ENCODE data around the gene EPB42.

Gene EPB42

DNA sequence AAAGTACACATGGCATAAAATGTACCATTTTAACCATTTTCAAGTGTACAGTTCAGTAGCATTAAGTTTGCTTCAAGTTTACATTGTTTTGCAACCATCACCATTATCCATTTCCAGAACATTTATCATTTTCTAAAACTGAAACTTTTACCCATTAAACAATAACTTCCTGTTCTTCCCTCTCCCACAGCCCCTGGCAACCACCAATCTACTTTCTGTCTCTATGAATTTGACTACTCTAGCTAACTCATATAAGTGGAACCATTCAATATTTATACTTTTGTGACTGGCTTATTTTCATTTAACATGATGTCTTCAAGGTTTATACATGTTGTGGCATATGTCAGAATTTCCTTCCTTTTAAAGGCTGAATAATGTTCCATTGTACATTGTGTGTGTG, 67.5 kb downstream of the EPB42 start:
- DNase-seq (ENCODE audit: extremely low spot score) = no peak
- no peak for TF ChIP-seq SUZ12 (IDR thresholded peaks at IDR 0.05)
- no peak for TF ChIP-seq HDGF (IDR thresholded peaks at IDR 0.05; ENCODE audit: borderline replicate concordance)
- no peak for TF ChIP-seq FOXA1 (IDR thresholded peaks at IDR 0.05)
- no peak for TF ChIP-seq ELF4 (IDR thresholded peaks at IDR 0.05)
- no peak for TF ChIP-seq ARNT (IDR thresholded peaks at IDR 0.05)
- TF ChIP-seq LEF1 (IDR thresholded peaks at IDR 0.05; ENCODE audit: borderline replicate concordance) = no peak
- TF ChIP-seq CTBP1 (IDR thresholded peaks at IDR 0.05; ENCODE audit: borderline replicate concordance) = no peak
- TF ChIP-seq SP1 (IDR thresholded peaks at IDR 0.05) = no peak
- no peak for TF ChIP-seq FOXM1 (IDR thresholded peaks at IDR 0.05; ENCODE audit: borderline replicate concordance)
- no peak for TF ChIP-seq FOXK2 (IDR thresholded peaks at IDR 0.05)
- TF ChIP-seq ZNF384 (IDR thresholded peaks at IDR 0.05) = no peak
- no peak for TF ChIP-seq BHLHE40 (IDR thresholded peaks at IDR 0.05; ENCODE audit: borderline replicate concordance)
- no peak for TF ChIP-seq NFRKB (IDR thresholded peaks at IDR 0.05)
- TF ChIP-seq, protein P1, sequence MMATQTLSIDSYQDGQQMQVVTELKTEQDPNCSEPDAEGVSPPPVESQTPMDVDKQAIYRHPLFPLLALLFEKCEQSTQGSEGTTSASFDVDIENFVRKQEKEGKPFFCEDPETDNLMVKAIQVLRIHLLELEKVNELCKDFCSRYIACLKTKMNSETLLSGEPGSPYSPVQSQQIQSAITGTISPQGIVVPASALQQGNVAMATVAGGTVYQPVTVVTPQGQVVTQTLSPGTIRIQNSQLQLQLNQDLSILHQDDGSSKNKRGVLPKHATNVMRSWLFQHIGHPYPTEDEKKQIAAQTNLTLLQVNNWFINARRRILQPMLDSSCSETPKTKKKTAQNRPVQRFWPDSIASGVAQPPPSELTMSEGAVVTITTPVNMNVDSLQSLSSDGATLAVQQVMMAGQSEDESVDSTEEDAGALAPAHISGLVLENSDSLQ (IDR thresholded peaks at IDR 0.05) = no peak
- TF ChIP-seq L3MBTL2 (conservative IDR thresholded peaks at IDR 0.05) = no peak
- CTCF ChIA-PET = no interaction called here
- POLR2A ChIA-PET = no interaction called here

DNA sequence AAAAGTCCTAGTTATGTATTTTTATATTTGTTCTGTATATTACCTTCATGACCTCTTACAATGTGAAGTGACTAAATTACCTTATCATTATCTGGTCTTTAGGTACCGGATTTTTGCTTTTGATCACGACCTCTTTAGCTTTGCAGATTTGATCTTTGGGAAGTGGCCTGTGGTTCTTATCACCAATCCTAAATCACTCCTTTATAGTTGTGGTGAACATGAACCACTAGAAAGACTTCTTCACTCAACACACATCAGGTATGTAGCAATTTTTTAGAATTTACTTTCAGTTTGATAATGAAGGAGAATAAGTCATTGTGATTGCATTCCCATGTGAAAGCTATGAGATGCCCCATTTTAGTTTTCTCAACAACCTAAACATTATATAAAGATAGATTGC, 69.1 kb downstream of the EPB42 start:
- ChIA-PET CTCF (no interaction called here), POLR2A (no interaction called here)
- TF ChIP-seq SUZ12 (IDR thresholded peaks at IDR 0.05) = no peak
- TF ChIP-seq BHLHE40 (IDR thresholded peaks at IDR 0.05; ENCODE audit: borderline replicate concordance) = no peak
- no peak for TF ChIP-seq SP1 (IDR thresholded peaks at IDR 0.05)
- no peak for TF ChIP-seq TARDBP (IDR thresholded peaks at IDR 0.05)
- no peak for TF ChIP-seq ELF4 (IDR thresholded peaks at IDR 0.05)
- no peak for TF ChIP-seq FOXA1 (IDR thresholded peaks at IDR 0.05)
- TF ChIP-seq, protein P1 (IDR thresholded peaks at IDR 0.05) = no peak
- TF ChIP-seq HDGF (IDR thresholded peaks at IDR 0.05; ENCODE audit: borderline replicate concordance) = no peak
- DNase-seq (ENCODE audit: extremely low spot score) = no peak

DNA sequence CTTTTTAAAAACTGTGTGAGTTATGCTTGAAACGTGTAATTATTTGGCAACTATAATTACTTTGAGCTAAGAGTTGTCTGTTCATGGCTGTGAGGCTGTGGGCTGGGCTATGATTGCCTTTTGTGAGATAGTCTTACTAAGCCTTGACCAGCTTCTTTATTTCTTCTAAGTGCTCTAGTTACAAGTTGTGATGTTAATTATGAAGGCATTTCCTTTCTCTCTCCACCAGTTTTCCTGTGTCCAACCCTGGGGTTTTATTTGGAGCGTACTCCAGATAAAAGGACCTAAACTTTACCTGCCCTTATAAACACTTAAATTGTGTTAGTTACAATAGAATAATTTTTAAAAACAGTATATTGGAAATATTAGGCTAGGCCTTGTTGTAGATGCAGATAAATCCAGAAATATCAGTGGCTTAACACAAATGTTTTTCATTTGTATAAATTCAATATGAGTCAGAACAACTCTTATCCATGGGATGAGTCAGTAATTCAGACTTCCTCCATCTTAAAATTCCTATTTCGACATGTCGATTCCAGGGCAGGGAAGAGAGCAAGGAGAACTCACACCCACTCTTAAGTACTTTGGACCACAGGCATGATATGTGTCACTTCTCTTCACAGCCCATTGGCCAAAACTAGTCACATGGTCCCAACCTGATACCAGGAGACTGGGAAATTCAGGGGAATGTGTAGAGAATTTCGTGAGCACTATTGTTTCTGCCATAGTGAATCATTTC, 70.5 kb downstream of the EPB42 start:
- no peak for TF ChIP-seq HDGF (IDR thresholded peaks at IDR 0.05; ENCODE audit: borderline replicate concordance)
- no peak for TF ChIP-seq ELF4 (IDR thresholded peaks at IDR 0.05)
- TF ChIP-seq FOXM1 (IDR thresholded peaks at IDR 0.05; ENCODE audit: borderline replicate concordance) = no peak
- no peak for TF ChIP-seq FOXK2 (IDR thresholded peaks at IDR 0.05)
- no peak for TF ChIP-seq SP1 (IDR thresholded peaks at IDR 0.05)
- ChIA-PET CTCF (no interaction called here), POLR2A (interaction anchor here (1.0 kb wide), 1 partner anchor 18 kb away, joined by 3 read pairs; no protein-coding TSS in a partner anchor)
- no peak for DNase-seq (ENCODE audit: extremely low spot score)

Data from HEK293T (cell line).